ENCODE measurements around the gene MIX23. TPM values are rescaled to one million over a fixed set of nuclear protein-coding genes. Genes with fewer than 3 reads are reported as not detected.

MIX23 gene
- total RNA-seq, 1 experiment from 2014 or later, result 121 TPM

Small RNAs within 50 kb of the gene (small RNA-seq; reads per million reads assigned to genes)
- gene AC083798.1, result 0.07 reads per million

Other genes with a start within 250 kb of the MIX23 start
- not detected in 2 replicates for gene CASR, start 199.6 kb downstream of the MIX23 start, total RNA-seq (2014; rRNA removed; shearing (Covaris generic))
- 0.34 and 1.7 TPM in 2 replicates for gene CSTA, start 58.0 kb downstream of the MIX23 start, total RNA-seq (2014; rRNA removed; shearing (Covaris generic))
- gene FAM162A, start 951 bp upstream of the MIX23 start, total RNA-seq (2014; rRNA removed; shearing (Covaris generic)), result 78.9 and 81.1 TPM in 2 replicates
- gene WDR5B, start 32.8 kb upstream of the MIX23 start, total RNA-seq (2014; rRNA removed; shearing (Covaris generic)), result 9.2 TPM in 2 replicates
- gene KPNA1, start 131.7 kb upstream of the MIX23 start, total RNA-seq (2014; rRNA removed; shearing (Covaris generic)), result 46.1 and 82.6 TPM in 2 replicates
- 10.5 and 10.7 TPM in 2 replicates for gene PARP9, start 181.1 kb upstream of the MIX23 start, total RNA-seq (2014; rRNA removed; shearing (Covaris generic))
- 17.4 and 22.5 TPM in 2 replicates for gene DTX3L, start 181.1 kb upstream of the MIX23 start, total RNA-seq (2014; rRNA removed; shearing (Covaris generic))
- gene PARP15, start 194.4 kb upstream of the MIX23 start, total RNA-seq (2014; rRNA removed; shearing (Covaris generic)), result not detected in 2 replicates